HG03565 (cell line): Measurements from ENCODE around the gene THAP4.

Source experiments
- ATAC-seq: cut with Tn5 transposase; IDR thresholded peaks from one replicate; pipeline ENCODE4 v1.9.1; 2021; ENCODE audit warnings: mild to moderate bottlenecking, moderate library complexity; ENCODE audit not compliant: unreplicated experiment

The THAP4 gene

DNA sequence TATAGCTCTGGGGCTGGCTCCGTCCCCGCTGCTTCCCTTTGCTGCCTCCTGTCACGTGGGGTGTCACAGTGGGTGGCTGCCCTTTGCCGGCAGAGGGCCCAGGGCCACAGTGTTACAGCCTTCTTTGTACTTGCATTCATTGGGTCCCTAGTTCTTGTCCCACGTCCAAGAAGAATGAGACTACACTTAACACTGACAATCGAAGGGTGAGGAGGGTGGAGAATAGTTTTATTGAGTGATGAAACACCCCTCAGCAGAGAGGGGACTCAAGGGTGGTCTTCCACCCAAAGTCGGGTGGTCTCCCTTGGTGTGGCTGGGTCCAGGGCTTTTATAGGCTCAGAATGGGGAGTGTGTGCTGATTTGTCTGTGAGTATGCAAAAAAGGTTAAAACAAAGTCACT, 2.4 kb upstream of the THAP4 start:
- ATAC-seq = no peak

DNA sequence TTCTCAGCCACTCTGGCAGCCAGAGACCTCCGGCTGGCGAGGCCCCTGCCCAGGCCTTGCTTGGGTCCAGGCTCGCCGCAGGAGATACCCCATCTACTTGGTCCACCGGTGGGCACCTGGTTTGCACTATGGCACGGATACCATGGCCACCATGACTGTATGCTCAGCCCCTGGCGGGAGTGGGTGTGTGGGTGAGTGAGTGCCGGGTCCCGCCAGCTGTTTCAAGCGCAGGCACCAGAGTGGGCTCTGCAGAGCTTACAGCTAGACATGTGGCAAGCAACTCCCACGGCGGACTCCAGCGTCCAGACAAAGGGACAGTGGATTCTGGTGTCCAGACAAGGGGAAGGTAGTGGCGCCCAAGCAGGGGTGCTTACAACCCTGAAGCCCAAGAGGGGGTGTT, 2.0 kb upstream of the THAP4 start:
- ATAC-seq = no peak

- peak; percentile 11 for ATAC-seq
Measured at GRCh38 chr2:241637795-241638660, 1.1 kb upstream of the THAP4 start.

DNA sequence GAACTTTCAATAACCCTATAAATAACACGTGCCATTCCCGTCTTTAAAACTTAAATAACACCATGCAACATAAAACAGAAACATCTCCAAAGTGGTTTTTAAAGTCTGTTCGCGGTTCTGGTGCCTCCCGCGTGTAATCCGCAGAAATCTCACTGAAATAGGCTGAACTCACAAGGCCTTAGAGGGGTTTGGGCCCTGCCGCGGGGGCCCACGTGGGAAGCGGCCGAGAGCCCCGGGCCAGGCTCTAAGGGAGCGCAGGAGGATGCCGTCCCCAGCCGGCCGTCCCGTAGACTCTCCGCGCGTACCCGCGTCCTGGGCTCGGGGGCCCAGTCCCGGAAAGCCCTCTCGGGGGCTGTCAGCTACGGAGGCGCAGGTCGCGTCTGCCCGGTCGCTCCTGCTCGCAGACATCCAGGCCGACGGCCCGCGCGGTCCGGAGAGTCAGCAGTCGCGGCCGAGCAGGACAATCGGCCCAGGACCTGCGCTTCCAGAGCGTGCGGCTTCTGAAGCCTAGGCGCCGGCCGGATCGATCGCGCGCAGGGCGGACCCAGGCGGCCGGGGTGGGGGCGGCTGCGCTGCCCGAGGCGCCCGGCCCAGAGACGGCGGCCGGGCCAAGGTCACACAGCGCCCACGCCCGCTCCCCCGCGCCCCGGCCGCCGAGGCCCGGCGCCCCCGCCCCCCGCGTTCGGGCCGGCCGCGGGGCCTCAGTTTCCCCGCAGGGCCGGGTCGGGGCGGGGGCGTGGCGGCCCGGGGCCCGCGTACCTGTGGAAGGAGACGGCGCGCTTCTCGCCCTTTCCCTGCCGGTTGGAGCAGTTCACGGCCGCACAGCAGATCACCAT, 558 bp downstream of the THAP4 start:
- peak; percentile 19 for ATAC-seq

GRCh38 chr2:241635756-241636155, 1.2 kb downstream of the THAP4 start:
- ATAC-seq = no peak

DNA sequence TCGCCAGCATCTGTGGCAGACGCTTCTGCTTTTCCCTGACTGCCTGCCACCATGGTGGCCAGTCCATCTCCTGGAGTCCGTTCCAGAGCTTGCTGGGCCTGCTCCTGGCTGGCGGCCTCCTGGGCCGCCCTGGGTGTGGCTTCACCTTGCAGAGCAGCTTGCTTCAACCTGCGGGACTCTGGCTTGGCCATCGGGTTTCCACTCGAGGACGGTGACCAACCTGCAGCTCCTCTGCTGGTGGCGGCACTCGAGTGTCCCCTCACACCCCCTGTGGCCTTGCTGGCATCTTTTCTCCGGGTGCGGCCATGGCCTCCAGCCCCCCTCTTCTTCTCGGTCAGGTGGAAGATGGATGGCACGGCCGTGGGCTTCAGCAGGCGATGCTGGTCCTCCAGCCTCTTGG, 3.4 kb downstream of the THAP4 start:
- no peak for ATAC-seq

- ATAC-seq = no peak
Measured at GRCh38 chr2:241632478-241633325, 4.3 kb downstream of the THAP4 start.

DNA sequence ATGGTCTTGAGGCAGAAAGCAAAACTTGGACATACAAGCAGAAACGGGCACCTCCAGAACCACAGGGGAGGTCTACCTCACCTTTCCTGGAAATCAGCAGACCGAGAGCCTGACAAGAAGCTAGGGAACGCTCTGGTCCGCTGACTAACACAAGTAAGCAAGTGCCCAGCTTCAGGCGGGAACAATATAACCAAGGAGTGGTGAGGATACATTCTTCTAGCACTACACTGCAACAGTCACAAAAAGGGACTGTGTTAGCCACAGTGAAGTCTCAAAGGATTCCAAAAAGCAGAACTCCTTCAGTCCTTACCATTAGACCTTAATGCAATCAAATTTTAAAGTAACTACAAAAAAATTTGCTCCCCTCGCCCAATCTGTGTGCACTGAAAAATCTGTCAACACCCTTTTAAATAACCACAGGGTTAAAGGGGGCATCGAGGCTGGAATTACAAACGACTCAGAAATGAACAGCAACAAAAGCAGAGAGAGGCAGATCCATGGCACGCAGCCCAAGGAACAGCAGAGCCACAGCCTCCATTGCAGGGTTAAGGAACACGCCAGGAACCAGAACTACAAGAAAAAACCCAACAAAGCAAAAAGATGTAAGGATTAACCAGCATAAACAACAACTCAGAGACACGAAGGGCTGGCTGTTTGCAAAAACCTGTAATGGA, 7.1 kb downstream of the THAP4 start:
- no peak for ATAC-seq

GRCh38 chr2:241627675-241628074, 9.3 kb downstream of the THAP4 start:
- ATAC-seq = no peak

GRCh38 chr2:241620419-241620769, 16.6 kb downstream of the THAP4 start:
- no peak for ATAC-seq

GRCh38 chr2:241619597-241620418, 17.1 kb downstream of the THAP4 start:
- no peak for ATAC-seq

DNA sequence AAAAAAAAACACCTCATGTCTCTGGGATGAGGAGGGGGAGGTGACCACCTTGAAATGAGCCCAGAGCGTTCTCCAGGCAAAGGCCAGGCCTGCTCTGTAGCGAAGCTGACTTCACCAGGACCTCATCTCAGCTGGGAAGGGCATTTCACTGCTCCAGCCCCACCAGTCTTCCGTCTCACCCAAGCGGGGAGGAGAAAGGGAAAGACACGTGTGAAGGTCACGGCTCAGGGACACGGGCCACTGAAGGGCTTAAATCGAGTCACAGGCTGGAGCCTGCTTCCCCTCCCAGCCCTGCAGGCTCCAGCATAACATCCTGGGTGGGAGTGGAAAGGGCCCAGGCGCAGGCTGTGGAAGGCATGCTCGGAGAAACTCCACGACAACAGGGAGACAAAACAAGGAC, 18.1 kb downstream of the THAP4 start:
- ATAC-seq = no peak

GRCh38 chr2:241618296-241618805, 18.6 kb downstream of the THAP4 start:
- no peak for ATAC-seq

GRCh38 chr2:241617431-241618154, 19.4 kb downstream of the THAP4 start:
- no peak for ATAC-seq

DNA sequence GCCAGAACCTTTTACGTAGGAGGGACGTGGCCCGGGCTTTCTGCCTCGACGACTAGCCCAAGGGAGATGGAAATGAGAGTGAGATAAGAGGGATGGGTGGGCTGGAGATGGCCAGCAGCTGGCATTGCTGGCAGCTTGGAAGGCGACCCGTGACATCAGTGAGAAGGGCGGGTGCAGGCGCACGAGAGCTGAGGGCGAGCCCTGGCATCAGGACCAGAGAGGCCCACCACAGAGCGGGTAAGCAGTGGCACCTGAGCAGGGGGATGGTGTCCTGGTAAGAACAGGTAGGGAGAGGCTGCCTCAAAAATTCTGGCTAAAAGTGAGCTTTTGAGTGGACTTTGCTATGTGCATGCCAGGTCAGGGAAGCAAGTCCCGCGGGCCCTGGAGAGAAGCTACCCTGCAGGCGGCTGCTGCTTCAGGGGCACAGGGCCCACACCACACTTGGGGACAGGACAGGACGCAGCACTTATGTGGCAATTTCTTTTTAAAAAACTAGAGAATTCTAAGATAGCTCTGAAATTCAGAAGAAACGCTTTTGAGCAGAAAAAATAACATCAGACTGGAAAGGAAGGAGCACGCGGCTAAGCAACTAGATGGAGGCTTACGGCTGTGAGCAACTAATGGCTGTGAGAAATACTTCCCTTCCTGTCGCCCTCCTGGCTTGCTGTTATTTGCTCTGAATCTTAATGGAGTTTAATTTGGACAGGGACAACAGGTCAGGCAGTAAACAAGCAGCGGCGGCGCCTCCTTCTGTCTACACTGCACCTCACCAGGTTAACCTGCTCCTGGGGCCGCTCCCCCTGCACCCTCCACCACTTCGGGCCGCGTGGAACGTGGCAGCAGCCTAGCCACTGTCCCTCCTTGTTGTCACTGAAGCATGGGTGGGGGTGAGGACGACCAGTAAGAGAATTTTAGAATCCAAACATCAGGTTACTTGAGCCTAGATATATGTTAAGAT, 20.5 kb downstream of the THAP4 start:
- no peak for ATAC-seq

- ATAC-seq = no peak
Measured at GRCh38 chr2:241615522-241616052, 21.4 kb downstream of the THAP4 start.

- ATAC-seq = no peak
Measured at GRCh38 chr2:241615041-241615440, 21.9 kb downstream of the THAP4 start.
